ENCODE measurements around the gene DYNC1H1.

The DYNC1H1 gene

DNA sequence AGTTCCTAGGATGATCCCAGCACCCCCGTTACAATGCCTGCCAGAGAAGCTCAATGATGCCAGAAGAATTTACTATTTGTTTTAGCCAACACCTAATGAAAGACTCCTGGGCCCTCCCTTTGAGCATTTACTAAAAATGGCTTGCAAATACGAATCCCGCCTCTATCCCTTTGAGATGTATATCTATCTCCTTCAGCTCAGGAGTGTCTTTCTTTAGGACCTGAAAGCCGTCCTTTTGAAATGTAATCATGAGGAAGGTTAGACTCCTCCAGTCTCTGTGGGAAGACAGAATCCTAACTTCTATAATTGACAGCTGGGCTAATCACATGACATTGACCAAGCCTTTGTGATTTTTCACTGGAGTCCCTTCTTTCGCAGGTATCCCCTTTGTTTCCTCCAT lies 19.2 kb upstream of the DYNC1H1 start:
- DNase-seq: no peak

DNA sequence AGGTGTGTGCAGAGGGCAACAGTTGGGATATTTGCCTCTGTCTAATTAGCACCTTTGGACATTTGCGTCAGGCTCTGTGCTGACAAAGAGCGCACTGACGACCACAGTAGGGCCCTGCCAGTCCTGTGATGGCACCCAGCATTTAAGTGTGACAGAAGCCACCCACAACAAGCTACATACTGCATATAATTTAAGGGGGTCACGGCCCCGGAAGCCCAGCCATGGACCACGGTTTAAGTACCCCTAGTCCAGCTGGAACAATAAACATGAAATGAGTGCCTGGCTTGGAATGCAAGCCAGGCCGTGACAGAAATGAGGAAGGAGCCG lies 16.8 kb upstream of the DYNC1H1 start:
- DNase-seq: no peak

DNA sequence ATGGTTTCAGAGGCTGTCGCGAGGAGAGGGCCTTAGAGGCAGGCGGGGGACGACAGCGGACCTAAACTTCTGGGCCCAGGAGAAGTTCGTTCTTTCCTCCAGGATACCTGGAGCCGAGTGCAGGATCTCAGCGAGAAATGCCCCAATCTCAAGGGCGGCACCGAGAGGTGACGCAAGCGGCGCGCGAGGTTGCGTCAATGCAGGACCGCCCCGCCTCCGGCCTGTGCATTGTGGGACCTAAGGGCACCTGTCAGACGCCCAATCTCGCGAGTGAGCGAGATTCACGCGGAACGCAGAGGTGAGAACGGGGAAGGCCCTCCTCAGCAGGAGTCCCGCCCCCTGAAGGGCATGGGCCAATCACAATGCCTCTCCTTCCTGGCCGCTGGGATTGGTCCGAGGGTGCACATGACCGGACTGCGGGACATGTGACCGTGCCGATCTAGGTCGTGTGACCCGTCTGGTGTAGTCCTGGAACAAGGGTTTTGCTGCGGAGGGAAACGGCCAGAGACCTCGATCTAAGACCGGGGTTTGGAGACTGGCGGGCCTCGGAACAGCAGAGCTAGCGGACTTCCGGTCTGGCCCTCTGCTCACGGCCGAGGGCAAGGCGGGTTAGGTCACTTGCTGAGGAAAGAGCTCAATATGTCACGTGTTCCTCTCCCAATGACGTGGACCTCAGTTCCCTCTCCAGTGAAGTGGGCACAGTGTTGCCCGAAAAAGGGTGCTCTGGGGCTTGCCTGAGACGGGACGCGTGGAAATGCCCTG lies 16.3 kb upstream of the DYNC1H1 start:
- DNase-seq: peak; percentile 98

DNA sequence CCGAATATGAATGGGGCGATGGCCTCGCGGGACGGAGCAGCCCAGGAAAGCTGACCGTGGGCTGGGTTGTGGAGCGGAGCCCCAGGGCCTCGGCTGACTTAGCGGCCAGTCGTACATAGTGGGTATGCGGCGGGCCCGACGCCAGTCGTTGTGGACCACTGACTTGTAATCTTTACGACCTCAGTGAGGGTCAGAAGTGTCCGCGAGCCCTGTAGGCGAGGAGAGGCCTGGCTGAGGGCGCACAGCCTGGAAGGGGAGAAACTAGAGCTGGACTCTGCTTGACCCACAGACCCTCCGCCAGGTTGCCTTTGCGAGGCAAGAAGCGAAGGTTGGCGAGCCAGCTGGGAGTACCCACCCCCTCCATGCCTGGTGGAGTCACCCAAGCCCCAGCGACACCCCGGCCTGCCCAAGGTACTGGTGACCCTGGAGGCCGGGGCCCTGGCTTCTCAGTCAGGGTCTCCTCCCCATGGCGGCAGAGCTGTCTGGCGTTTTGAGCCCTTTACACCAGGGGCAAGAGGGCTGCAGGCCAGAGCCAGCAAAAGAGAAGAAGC lies 15.6 kb upstream of the DYNC1H1 start:
- DNase-seq: no peak

DNA sequence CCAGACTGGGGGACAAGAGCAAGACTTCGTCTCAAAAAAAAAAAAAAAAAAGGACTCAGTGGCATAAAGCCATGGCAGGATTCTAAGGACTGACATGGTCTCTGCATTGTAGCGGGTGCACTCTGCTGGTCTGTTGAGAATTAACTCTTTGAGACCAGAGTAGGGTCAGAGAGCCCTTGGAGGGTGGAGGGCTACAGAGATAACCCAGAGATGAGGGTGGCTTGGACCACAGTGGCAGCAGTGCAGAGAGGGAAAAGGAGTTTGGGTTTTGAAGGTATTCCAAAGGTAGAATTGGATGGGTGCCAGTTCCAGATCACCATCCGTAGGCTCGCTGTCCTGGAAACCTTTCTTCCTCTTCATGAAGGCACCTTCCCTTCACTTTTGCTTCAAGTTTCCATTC lies 14.3 kb upstream of the DYNC1H1 start:
- DNase-seq: no peak

DNA sequence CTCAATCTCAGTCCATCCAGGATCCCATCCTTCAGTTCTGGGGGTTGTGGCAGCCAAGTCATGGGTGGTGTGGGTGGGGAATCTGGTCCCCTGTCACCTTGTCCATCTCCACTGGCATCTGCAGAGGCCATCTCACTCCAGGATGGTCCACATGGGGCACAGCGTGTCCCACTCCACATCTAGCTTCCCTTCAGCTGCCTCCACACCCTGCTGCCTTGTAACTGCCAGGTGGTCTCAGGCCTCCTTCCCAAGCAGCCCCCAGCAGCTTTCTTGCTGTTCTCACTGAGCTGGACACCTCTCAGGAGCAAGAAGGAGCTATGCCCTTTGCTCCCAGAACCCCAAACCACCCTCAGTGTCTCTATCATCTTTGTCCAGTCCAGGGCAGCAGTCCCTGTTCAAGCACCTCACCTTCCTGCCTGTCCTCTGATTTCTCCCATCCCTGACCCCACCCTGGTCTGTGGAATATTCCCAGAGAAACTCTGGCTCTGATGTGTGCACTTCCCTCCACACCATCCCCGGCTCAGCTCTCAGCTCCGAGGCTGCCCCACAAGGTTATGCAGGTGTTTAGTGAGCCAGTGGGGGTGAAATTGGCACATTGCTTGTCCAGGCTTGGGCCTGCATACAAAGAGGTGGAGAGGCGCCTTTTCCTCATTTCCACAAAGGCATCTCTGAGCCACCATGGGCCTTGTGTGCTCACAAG lies 13.7 kb upstream of the DYNC1H1 start:
- no peak for DNase-seq

DNA sequence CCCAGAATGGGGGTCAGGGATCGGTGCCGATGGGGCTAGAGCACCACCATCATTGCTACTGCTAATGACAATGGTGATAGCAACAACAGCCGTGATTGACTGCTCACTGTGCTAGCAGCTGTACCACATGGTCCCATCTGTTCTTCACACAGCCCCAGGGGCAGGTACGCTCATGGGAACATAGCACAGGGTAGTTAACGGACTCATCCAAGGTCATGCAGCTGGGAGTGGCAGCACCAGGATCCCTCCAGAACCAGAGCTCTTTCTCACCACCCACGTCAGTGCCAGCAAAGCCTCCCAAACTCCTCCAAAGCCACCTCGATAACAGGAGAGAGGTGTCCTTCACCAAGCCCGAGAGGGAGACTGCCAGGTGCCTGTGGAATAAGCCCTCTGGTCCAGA lies 11.2 kb upstream of the DYNC1H1 start:
- no peak for DNase-seq

DNA sequence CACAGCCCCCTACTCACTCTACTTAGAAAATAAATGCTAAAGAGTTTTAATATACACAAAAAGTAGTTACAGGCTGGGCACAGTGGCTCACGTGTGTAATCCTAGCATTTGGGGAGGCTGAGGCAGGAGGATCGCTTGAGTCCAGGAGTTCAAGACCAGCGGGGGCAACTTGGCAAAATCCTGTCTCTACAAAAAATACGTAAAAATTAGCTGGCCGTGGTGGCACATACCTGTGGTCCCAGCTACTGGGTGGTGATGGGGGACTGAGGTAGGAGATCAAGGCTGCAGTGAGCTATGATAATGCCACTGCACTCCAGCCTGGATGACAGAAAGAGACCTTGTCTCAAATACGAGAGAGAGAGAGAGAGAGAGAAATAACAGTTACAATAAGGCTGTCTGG lies 9.9 kb upstream of the DYNC1H1 start:
- no peak for DNase-seq

DNA sequence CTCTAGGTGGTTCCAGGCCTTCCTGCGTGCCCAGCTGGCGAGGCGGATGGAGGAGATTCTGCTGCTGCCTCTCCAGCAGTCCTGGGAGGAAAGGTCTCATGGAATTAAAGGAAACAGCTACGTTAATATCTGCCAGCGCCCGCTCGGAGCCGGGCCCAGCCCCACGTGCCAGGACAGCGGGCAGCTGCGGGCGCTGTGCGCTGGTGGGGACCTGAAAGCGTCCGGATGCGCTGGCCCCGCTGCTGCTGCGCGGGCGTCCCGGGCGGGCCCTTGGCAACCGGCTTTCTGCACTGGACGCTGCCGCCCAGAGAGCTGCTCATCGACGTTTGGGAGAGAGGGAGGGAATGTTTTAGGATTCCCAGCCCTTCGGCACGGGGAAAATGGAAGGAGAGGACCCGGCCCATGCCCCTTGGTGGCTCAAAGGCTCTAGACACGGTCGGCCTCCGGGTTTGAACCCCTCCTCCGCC lies 8.6 kb upstream of the DYNC1H1 start:
- DNase-seq: no peak

DNA sequence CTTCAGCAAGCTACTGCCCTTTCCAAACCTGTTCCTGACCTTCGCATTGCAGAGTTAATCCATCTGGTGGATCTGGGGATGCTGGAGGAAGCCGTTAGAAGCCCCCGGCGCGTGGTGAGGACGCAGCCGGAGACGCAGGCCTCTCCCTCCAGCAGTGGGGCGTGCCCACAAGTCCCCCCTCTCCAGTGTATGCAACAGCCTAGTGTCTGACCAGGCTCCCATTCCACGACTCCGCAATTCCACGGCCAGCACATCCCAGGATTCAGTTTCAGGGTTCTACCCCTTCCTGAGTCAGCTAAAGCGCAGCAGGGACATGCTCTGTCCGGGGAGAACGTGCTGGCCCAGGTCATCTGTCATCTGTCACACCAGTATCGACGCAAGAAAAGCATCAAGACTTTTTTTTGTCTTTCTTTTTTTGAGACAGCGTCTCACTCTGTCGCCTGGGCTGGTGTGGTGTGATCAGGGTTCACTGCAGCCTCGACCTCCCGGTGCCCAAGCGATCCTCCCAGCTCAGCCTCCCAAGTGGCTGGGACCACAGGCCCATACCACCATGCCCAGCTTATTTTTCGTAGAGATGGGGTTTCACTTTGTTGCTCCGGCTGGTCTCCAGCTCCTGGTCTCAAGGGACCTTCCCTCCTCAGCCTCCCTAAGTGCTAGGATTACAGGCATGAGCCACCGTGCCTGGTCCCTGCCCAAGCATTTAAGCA lies 8.0 kb upstream of the DYNC1H1 start:
- DNase-seq: no peak

DNA sequence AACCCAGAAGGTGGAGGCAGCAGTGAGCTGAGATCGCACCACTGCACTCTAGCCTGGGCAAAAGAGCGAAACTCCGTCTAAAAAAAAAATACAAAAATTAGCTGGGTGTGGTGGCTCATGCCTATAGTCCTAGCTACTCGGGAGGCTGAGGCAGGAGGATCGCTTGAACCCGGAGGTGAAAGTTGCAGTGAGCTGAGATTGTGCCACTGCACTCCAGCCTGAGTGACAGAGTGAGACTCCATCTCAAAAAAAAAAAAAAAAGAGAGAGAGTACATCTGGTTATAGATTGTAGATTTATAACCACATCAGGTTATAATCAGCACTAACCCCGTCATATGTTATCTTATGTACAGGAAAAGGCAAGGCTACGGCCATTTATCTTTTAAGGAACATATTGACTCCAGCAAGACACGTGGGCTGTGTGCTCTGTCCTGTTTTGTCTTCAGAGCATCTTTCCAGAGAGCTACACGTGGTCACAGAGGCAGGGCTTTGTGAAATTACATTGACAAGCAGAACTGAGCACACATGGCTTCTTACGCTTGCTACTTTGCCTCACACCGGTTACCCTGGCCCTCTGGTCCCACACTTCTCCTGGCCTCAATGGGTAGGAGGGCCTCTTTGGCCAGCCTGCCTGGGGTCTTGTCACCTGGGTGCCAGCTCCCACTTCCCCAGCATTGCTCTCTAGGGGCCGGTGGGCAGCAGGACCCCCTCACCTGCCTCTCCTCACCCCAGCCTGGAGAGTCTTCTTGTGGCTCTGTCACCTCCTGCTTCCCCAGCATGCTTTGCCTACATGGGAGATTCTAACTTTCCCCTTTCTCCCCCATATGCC lies 6.8 kb upstream of the DYNC1H1 start:
- no peak for DNase-seq

DNA sequence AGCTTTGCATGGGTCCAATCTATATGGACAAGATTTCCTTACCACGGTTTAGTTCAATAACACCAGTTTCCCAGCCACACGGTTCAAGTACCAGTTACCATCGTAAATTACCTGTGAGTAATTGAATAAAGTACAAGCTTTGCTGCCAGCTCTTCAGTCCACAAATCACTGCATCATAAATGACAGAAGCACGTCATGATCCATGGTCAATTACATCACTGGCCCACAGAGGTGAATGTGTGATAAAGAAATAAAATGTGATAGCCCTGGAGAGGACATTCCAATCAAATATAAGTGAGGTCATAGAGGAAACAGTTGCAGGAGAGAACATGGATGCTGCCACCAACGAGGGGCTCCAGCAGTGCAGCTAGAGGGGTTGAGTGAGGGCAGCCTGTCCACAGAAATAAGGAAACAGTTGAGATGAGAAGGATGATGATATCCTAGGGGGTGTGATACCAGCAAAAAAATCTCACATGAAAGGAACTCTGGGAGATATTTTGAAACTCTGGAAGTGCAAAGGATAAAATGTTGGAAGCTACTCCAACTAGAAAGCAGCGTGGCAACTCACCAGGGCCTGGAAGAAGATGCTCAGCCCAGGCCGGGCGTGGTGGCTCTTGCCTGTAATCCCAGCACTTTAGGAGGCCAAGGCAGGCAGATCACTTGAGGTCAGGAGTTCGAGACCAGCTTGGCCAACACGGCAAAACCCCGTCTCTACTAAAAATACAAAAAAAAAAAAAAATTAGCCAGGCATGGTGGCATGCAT lies 5.8 kb upstream of the DYNC1H1 start:
- DNase-seq: no peak

DNA sequence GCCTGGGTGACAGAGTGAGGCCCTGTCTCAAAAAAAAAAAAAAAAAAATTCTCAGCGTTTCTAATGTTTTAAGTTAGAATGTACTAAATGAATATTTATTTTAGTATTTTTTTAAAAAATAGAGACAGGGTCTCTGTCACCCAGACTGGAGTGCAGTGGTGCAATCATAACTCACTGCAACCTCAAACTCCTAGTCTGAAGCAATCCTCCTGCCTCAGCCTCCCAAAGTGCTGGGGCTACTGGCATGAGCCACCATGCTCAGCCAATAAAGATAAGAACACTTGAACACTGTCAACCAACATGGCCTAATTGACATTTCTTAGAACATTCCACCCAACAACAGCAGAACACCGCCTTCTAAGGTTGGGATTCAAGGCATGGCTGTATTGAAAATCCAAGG lies 5.1 kb upstream of the DYNC1H1 start:
- no peak for DNase-seq

DNA sequence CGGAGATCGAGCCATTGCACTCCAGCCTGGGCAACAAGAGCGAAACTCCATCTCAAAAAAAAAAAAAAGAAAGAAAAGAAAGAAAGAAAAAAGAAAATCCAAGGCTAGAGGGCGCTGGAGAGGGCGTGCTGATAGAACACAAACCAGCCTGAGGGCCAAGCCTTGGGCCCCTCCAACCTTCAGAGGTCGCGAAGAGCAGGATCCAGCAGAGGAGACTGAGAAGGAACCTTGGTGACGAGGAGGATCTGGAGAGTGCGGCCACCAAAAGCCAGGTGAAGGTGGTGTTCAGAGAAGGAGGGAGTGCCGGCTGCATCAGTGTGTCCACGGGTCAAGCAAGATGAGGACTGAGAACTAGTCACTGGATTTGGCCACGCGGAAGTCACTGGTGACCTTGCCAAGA lies 4.1 kb upstream of the DYNC1H1 start:
- no peak for DNase-seq

DNA sequence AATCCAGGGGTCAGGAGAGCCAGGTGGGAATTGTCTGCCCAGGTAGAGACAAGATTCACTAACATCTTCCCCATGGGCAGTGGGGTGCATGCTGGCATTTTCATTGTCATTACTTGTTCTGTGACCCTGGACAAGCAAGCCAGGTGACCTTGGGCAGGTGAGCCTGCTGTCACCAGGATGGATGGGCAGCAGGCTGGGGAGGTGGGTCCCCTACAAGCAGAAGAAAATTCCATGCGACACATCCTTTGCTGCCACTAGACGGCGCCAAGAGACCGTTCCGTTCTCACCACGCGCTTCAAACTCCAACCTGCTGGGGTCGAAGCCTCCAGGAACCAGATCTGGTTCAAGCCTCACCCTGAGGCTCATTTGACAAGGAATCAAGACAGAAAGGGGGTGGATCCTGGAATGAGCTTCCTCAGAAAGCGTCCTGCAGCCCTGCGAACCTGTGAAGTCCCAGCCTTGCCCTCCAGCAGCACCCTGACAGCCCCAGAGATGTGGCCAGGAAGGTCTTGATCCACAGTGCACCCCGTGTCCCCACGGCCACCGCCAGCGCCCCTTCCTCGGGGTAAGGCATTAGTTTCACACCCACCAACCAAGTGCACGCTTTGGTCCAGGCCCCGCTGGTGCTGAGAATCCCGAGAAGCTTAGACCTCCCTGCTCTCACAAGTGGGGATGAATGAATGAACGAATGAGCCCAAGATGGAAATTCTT lies 3.2 kb upstream of the DYNC1H1 start:
- peak; percentile 84 for DNase-seq

DNA sequence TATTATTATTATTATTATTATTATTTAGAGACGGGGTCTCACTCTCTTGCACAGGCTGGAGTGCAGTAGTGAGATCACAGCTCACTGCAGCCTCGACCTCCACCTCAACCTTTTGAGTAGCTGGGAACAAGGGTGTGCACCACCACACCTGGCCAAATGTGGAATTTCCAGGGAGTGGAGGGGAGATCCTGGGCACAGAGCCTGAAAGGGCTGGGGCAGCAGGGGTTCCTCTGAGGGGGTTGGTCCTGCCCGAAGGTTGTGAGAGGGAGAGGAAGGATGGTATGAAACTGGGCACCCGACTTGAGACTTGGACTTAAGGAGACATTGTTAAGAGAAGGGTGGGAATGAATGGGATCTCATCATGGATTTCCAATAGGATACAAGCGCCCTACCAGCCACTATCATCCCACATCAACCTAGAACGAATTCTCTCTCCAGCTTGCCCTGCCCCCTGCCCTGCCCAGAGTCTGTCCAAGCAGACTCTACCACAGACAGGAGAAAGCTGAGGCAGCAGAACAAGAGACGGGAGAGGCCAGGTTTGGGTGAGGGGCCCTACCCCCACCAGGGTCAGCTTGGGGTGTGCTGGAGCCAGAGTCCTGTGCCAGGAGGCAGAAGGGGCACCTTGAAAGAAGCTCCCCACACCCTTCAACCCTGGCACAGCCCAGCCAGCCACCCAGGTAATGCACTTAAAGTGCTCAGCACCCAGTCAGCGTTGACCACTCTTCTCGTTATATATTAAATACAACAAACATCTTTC lies 2.4 kb upstream of the DYNC1H1 start:
- DNase-seq: no peak

DNA sequence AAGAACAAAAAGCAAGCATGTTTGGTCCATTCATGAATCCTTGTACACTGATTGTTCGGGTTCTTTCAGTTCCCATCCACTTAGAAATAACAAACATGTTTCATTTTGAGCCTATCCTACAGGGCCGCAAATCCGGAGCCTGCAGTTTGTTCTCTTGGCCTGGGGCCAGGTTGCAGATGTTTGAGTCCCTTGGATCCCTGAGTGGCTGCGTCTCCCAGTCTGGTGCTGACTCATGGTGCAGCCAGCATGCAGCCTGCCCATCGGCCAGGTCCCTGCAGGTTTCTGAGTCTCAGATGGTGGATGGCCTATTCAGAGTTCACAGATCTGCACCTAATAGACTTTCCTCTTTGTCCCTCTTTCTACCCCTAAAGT lies 1.9 kb upstream of the DYNC1H1 start:
- peak; percentile 90 for DNase-seq

DNA sequence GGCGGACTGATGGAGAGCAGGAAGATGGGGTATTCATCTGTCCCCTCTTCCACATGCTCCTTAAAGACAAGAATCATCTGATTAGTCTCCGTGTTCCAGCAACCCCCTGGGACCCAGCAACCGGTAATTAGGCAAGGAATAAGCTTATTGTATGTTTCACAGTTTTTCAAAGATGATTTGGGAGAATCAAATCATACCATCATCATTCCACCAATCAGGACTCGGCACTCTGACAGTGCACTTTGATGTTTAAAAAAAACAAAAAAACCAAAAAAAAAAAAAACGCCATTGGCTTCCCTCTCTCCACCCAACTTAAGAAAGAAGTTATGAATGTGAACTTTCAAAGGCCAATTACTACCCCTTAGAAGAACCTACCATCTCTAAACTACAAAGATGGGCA lies 1.3 kb upstream of the DYNC1H1 start:
- no peak for DNase-seq

DNA sequence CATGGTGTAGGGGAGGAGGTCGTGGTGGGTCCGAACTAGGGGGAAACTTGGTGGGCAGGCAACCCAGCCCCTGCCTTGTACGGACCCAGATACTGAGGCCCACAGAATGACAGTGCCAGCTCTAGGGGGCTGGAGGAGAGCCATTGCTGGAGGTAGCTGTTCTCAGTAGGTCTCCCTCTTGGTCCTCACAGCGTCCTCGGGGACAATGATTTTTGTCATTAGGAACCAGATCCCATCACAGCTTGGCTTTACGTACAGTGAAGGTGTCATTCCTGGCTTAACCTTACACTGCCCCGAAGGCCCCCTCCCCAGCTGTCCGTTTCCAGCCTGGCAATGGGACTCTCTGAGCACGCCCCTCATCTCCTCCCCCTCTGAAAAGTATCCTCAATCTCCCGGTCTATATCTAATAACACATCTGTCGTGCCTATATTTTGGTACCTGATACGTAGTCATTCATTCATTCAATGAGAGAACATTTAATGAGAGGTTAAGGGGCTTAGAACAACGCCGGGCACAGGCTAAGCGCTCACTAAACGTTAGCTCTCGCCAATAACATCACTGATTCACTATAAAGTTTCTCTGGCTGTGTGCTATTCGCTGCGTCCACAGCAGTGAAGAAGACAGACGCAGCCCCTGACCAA lies 597 bp upstream of the DYNC1H1 start:
- DNase-seq: no peak

DNA sequence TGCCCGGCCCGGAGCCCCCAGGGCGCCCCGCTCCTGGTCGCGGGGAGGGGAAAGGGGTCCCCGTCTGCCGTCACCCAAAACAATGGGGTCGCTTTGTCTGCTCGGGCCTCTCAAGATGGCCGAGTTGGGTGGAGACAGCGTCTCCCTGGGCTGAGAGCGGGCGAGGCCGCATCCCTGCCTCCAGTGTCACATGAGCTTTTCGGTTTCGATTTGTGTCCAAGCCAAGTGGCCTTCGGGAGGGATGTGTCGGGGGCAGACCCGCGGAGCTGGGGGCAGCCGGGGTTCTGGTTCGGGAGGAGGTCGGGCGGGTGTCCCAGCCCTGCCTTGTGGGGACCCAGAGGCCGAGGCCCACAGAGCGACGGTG lies 790 bp downstream of the DYNC1H1 start:
- DNase-seq: peak; percentile 15

All from NCI-H510A treated with DMSO at 0.1 percent for 48 hours (cell line).